Brain microvascular endothelial cell (primary cell): Measurements from ENCODE around the gene BCAS1.

Experiments
- DNase-seq: peaks from one replicate; pipeline ENCODE4 v3.0.0-alpha.2; 2020
- H3K27ac ChIP-seq: fragments of 250-450 bp; sonication (Bioruptor Pico); 2 replicates; pipeline ENCODE4 v1.5.1; 2020; ENCODE audit warnings: mild to moderate bottlenecking, moderate library complexity
- H3K27me3 ChIP-seq: fragments of 250-450 bp; sonication (Bioruptor Pico); replicated peaks from 2 replicates; pipeline ENCODE4 v1.5.1; 2020; ENCODE audit warnings: mild to moderate bottlenecking
- H3K36me3 ChIP-seq: fragments of 250-450 bp; sonication (Bioruptor Pico); replicated peaks from 2 replicates; pipeline ENCODE4 v1.5.1; 2020; ENCODE audit warnings: mild to moderate bottlenecking
- H3K4me3 ChIP-seq: 2 replicates; pipeline ENCODE4 v1.5.1; 2011; ENCODE audit warnings: low read depth, mild to moderate bottlenecking, control low read depth, low read length, moderate library complexity
- CTCF ChIP-seq: IDR thresholded peaks from 2 replicates; pipeline ENCODE4 v1.5.1; 2011; ENCODE audit warnings: low read depth, mild to moderate bottlenecking, moderate library complexity, low read length, control low read depth, inconsistent platforms; ENCODE audit errors: missing control alignments
- in situ Hi-C: cut with HindIII; loops from 2 replicates; pipeline ENCODE4 v1.10.0; 2017; ENCODE audit warnings: low sequenced_read_pairs, low pct_ligation_motif_present

BCAS1 gene

GRCh38 chr20:54051068-54051467, 19.3 kb downstream of the BCAS1 start:
- no peak overlapping the region for H3K27ac ChIP-seq
- in situ Hi-C loops, result no loop called here
- H3K27me3 ChIP-seq, result no peaks in the 10 kb centered on the region
- TF ChIP-seq CTCF, result no peak
- no peak overlapping the region for H3K4me3 ChIP-seq
- H3K36me3 ChIP-seq, result no peaks in the 10 kb centered on the region
- DNase-seq, result no peak

GRCh38 chr20:54048891-54049545, 21.4 kb downstream of the BCAS1 start:
- in situ Hi-C loops, result no loop called here
- Histone ChIP-seq H3K27me3 (no peaks in the 10 kb centered on the region), H3K36me3 (no peaks in the 10 kb centered on the region), H3K4me3 (no peak overlapping the region), H3K27ac (no peak overlapping the region)
- TF ChIP-seq CTCF, result no peak
- DNase-seq, result no peak

- Histone ChIP-seq H3K27me3 (no peaks in the 10 kb centered on the region), H3K4me3 (no peak overlapping the region), H3K27ac (no peak overlapping the region), H3K36me3 (no peaks in the 10 kb centered on the region)
- no peak for TF ChIP-seq CTCF
- in situ Hi-C loops, result no loop called here
- DNase-seq, result no peak
Measured at GRCh38 chr20:54048481-54048880, 21.9 kb downstream of the BCAS1 start.

- Histone ChIP-seq H3K4me3 (no peak overlapping the region), H3K36me3 (no peaks in the 10 kb centered on the region), H3K27ac (no peak overlapping the region), H3K27me3 (no peaks in the 10 kb centered on the region)
- in situ Hi-C loops, result no loop called here
- TF ChIP-seq CTCF, result no peak
- no peak for DNase-seq
Measured at GRCh38 chr20:54047720-54048119, 22.7 kb downstream of the BCAS1 start.

- H3K4me3 ChIP-seq, result no peak overlapping the region
- no peaks in the 10 kb centered on the region for H3K36me3 ChIP-seq
- no peak overlapping the region for H3K27ac ChIP-seq
- TF ChIP-seq CTCF, result no peak
- in situ Hi-C loops, result no loop called here
- no peak for DNase-seq
- H3K27me3 ChIP-seq, result no peaks in the 10 kb centered on the region
Measured at GRCh38 chr20:54047048-54047447, 23.3 kb downstream of the BCAS1 start.

- DNase-seq, result peak; percentile 36
- no peaks in the 10 kb centered on the region for H3K27me3 ChIP-seq
- no peaks in the 10 kb centered on the region for H3K36me3 ChIP-seq
- no peak for TF ChIP-seq CTCF
- no peak overlapping the region for H3K4me3 ChIP-seq
- no peak overlapping the region for H3K27ac ChIP-seq
- in situ Hi-C loops, result no loop called here
Measured at GRCh38 chr20:54044156-54044555, 26.2 kb downstream of the BCAS1 start.
